HG03066 (cell line): ENCODE measurements around the gene COL15A1.

Experiments used
- ATAC-seq: cut with Tn5 transposase; IDR thresholded peaks from one replicate; pipeline ENCODE4 v1.9.1; 2021; ENCODE audit warnings: low read depth; ENCODE audit not compliant: unreplicated experiment

COL15A1 gene

DNA sequence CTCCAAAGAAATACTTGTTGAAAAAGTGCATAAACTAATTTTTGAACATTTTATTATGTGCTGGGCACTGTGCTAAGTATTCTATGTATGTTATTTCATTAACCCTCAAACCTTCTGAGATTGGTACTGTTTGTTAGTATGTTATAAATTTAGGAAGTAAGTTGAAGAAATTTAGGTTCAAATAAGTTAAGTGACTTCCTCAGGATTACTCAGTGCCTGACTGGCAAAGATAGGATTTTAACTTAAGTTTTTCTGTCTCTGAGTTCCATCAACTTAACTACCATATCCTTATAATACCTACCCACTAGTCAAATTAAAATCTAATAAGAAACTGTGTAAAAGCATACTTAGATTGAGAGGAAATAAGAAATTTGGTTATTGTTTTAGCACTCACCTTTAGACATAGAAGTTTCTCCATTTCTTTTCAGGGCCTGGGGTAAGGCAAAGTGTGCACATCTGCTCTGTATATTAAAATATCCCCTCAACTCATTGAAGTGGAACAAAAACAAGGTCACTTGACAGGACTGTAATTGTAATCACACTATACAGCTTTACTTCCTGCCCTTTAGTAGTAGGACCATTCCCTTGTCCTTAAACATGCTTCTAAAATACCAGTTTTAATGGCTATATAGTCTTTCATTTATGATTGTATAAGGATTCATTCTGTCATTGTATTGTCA is 176.4 kb downstream of the COL15A1 start:
- no peak for ATAC-seq
